Colonic mucosa (tissue), 4 donors: ENCODE measurements around the gene AFG1L. TPM values are rescaled to one million over a fixed set of nuclear protein-coding genes. Genes with fewer than 3 reads are reported as not detected.

ENCODE experiments used
- DNase-seq: peaks from one replicate; pipeline ENCODE4 v3.0.0-alpha.2; 2020
- H3K27ac ChIP-seq: fragments of 200-600 bp; one replicate; pipeline ENCODE4 v1.8.0; 2021
- H3K27me3 ChIP-seq: fragments of 200-600 bp; one replicate; pipeline ENCODE4 v1.8.0; 2021
- H3K36me3 ChIP-seq: fragments of 200-600 bp; one replicate; pipeline ENCODE4 v1.8.0; 2021
- H3K4me1 ChIP-seq: fragments of 200-600 bp; one replicate; pipeline ENCODE4 v1.8.0; 2021; ENCODE audit warnings: mild to moderate bottlenecking
- H3K4me3 ChIP-seq: fragments of 200-600 bp; one replicate; pipeline ENCODE4 v1.8.0; 2021
- H3K9ac ChIP-seq, 2 donors: one replicate each; pipeline ENCODE4 v1.7.0; 2013; ENCODE audit warnings: control low read depth in 2 of 2, low read depth in 2 of 2, low read length in 2 of 2
- H3K9me3 ChIP-seq: fragments of 200-600 bp; one replicate; pipeline ENCODE4 v1.8.0; 2021
- intact Hi-C: fragments of 100-400 bp; cut with DNase I; formaldehyde crosslinking; loops from one replicate; pipeline ENCODE4 v1.14.1; 2022
- total RNA-seq, 2 donors: library from RNA; stranded (reverse); fragmentation: NEBNext Ultra II Directional in 1 of 2; extraction: Animal tissue kit (Norgen Biotek cat#: 25700) in 1 of 2; gene quantifications; one replicate each; pipeline ENCODE4 v1.2.1, GENCODE V29; 2021
- TF ChIP-seq, protein P1 (sequence below): fragments of 200-600 bp; IDR thresholded peaks from one replicate; pipeline ENCODE4 v1.8.0; 2022; ENCODE audit warnings: antibody characterized with exemption, mild to moderate bottlenecking
- donor health status: healthy.
- donor health status: DM: no; HTN: no; CAD: no.
- donor health status: DM: no; HTN: no; CAD: no.

The AFG1L gene
- total RNA-seq, 2 donors from 2014 or later: 9.5 to 10.9 TPM

DNA sequence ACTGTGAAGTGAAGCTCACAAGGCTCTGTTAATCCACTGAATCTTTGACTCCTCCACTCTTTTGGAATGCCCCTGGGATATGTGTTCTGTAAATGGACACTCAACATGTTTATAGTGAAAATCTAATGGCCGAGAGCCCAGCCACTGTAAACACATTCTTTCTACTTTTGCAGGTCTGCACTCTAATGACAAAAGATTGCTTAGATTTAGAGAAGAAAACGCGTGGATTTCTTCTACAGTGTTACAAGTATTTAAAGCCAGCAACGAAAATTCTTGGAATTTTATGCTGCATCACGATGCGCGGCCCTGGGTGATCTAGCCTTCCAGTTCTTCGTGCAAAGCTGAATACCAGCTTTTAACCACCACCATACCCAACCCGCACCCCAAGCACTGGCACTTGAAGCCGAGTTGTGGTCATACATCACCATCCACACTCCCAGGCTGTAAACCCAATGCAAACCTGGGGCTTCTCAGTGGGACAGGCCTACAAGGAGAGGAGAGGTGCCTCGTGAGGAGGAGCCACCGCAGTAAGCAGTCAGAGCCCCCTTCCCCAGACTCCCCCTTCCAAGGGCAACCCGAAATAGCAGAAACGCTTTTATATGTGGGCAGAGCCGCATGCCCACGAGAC, 262.1 kb downstream of the AFG1L start:
- no peak for DNase-seq
- intact Hi-C loops: no loop called here
- H3K9me3 ChIP-seq: no peaks in the 10 kb centered on the region

DNA sequence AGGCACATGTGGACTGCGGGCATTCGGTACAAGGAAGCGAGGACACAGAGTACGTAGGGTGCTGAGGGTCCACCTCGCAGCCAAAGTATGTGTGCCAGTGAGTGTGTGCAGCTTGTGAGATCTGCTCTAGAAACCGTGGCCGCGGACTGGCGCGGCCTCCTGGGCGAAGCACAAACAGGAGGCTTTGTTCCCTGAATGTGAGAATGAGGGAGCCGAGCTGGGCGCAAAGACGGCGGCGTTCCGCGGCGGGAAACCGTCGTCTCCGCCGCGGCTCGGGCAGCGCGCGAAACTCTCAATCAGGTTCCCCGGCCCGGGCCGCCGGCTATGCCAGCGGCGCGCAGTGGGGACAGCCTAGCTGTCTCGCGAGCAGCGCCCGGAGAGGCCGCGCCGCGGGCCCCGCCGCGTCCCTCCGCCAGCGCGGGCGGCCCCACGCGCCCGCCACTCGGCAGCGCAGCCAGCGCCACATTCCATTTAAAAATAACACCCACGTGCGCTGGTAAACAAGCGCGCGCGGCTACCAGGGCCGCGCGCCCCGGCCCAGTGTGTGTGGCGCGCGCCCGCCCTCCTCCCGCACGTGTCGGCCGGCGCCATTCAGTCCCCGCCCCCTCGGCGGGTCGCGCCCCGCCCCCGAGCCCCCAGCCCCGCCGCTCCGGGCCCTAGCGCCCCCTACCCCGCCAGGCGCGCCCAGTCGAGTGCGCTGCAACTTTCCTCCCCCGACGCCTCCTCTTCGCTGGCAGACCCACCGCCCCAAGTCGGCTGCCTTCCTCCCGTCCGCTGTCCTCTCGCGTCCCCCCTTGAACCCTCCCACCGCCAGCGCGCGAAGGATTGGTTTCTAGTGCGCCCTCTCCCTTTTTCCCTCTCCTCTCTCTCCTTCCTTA, 262.9 kb downstream of the AFG1L start:
- peaks cover 2% of the 10 kb centered on the region for H3K4me1 ChIP-seq
- intact Hi-C loops: no loop called here
- peak overlapping the region; percentile 91 to 98 for H3K9ac ChIP-seq
- H3K27ac ChIP-seq: peak overlapping the region; percentile 100
- H3K4me3 ChIP-seq: peak overlapping the region; percentile 69
- H3K9me3 ChIP-seq: no peaks in the 10 kb centered on the region
- TF ChIP-seq, protein P1, sequence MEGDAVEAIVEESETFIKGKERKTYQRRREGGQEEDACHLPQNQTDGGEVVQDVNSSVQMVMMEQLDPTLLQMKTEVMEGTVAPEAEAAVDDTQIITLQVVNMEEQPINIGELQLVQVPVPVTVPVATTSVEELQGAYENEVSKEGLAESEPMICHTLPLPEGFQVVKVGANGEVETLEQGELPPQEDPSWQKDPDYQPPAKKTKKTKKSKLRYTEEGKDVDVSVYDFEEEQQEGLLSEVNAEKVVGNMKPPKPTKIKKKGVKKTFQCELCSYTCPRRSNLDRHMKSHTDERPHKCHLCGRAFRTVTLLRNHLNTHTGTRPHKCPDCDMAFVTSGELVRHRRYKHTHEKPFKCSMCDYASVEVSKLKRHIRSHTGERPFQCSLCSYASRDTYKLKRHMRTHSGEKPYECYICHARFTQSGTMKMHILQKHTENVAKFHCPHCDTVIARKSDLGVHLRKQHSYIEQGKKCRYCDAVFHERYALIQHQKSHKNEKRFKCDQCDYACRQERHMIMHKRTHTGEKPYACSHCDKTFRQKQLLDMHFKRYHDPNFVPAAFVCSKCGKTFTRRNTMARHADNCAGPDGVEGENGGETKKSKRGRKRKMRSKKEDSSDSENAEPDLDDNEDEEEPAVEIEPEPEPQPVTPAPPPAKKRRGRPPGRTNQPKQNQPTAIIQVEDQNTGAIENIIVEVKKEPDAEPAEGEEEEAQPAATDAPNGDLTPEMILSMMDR: no peak
- H3K27me3 ChIP-seq: no peaks in the 10 kb centered on the region
- peak; percentile 69 for DNase-seq
- H3K36me3 ChIP-seq: no peaks in the 10 kb centered on the region

More for the DNA sequence above, 262.1 kb downstream of the AFG1L start:
- peak overlapping the region; percentile 75 for H3K9ac ChIP-seq
- H3K4me1 ChIP-seq: no peaks in the 10 kb centered on the region
- peak overlapping the region; percentile 100 for H3K27ac ChIP-seq
- peak overlapping the region; percentile 69 for H3K4me3 ChIP-seq
- TF ChIP-seq, protein P1: no peak
- no peaks in the 10 kb centered on the region for H3K36me3 ChIP-seq
- no peaks in the 10 kb centered on the region for H3K27me3 ChIP-seq

DNA sequence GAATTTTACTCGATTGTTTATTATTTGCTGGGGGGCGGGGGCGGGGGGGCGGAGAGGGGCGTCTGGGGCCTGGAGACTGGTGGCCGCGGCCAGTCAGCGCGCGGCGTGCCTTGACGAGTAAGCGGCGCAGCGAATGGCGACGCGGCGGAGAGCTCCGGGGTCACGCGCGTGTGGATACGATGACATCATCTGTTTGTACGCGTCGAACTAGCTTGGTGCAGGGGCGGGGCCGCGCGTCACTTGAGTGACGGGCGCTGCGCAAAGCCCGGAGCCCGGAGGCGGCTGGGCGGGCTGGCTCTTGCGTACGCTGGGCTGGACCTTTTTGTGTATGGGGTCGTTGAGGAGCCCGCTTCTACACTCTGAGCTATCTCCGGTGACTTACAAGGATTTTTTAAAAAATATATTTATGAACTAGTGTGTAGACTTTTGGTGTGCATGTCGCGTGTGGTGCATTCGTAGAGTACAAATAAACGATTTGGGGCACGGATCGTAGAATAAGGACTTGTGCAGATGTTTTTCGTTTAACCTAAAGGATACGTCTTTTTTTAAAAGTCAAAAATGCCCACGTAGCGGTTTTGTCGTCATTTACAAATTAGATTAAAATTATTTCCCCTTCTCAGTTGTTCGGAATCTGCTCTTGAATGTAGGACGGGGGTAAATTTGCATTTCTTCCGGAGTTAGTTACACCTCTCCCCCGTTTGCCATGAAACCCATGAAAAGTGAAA, 263.7 kb downstream of the AFG1L start:
- peaks cover 6% of the 10 kb centered on the region for H3K4me1 ChIP-seq
- H3K4me3 ChIP-seq: peak overlapping the region; percentile 69
- DNase-seq: peak; percentile 98
- peak overlapping the region; percentile 100 for H3K27ac ChIP-seq
- intact Hi-C loops: no loop called here
- H3K9ac ChIP-seq: peak overlapping the region; percentile 94 to 98
- TF ChIP-seq, protein P1: no peak
- H3K27me3 ChIP-seq: no peaks in the 10 kb centered on the region
- H3K36me3 ChIP-seq: no peaks in the 10 kb centered on the region
- no peaks in the 10 kb centered on the region for H3K9me3 ChIP-seq

DNA sequence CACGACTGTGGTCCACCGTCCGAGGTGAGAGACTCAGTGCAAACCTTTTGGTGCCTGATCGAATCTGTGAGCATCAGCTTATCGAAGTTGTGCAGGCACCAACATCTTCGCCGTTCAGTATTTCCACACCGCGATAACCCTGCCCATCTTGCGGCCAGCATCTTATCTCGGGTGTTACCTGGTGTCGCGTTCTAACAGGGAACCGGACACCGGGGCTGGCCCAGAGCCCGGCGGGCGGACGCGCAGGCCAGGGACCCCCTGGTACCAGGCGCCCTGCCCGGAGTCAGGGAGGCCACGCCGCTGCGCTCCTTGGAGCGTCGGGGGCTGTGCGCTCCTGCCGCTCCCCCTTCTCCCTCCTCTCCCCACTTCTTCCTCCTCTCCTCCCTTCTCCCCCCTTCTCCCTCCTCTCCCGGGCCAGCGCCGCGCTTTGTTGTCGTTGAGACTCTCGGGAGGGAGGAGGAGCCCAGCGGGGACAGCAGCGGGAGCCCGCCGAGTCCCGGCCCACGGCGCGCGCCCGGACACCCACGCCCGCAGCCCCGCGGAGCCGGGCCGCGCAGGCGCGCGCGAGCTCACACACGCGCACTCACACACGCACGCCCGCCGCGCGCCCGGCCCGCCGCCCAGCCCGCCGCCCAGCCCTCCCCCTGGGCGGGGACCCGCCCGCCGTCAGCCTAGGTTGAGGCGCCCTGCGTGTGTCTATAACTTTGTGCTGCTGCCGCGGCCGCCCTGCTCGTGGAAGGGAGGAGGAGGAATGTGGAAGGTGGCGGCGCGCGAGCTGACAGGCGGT, 264.4 kb downstream of the AFG1L start:
- no peaks in the 10 kb centered on the region for H3K27me3 ChIP-seq
- peak overlapping the region; percentile 100 for H3K27ac ChIP-seq
- H3K9me3 ChIP-seq: no peaks in the 10 kb centered on the region
- DNase-seq: peak; percentile 93
- H3K4me3 ChIP-seq: peak overlapping the region; percentile 79
- intact Hi-C loops: no loop called here
- TF ChIP-seq, protein P1: no peak
- peak overlapping the region; percentile 94 to 98 for H3K9ac ChIP-seq
- no peaks in the 10 kb centered on the region for H3K36me3 ChIP-seq
- H3K4me1 ChIP-seq: peaks cover 6% of the 10 kb centered on the region
